CD4-positive, CD25-positive, alpha-beta regulatory T cell (primary cell): ENCODE data around the gene SLC25A47. TPM values are rescaled to one million over a fixed set of nuclear protein-coding genes. Genes with fewer than 3 reads are reported as not detected.

Source experiments
- ATAC-seq, 2 donors: fragments of 150-1000 bp; cut with Tn5 transposase; one replicate each; pipeline ENCODE4 v1.10.0; 2021; ENCODE audit warnings: low read depth in 2 of 2, moderate number of reproducible peaks in 2 of 2, moderate library complexity in 1 of 2
- DNase-seq, 3 donors: peaks; one replicate each; pipeline versions ENCODE4 v3.0.0 to v3.0.0-alpha.2; 2012 to 2022; ENCODE audit warnings: mixed read lengths in 1 of 3
- H3K27ac ChIP-seq: one replicate; pipeline ENCODE4 v1.7.0; 2013; ENCODE audit warnings: mild to moderate bottlenecking, low read length; ENCODE audit not compliant: insufficient read depth, poor library complexity, severe bottlenecking
- H3K27me3 ChIP-seq: one replicate; pipeline ENCODE4 v1.7.0; 2013; ENCODE audit warnings: low read length; ENCODE audit not compliant: control insufficient read depth, insufficient read depth
- H3K36me3 ChIP-seq: one replicate; pipeline ENCODE4 v1.7.0; 2013; ENCODE audit warnings: mild to moderate bottlenecking, low read length, moderate library complexity; ENCODE audit not compliant: control insufficient read depth, insufficient read depth
- H3K4me1 ChIP-seq: 2 replicates; pipeline ENCODE4 v1.7.0; 2013; ENCODE audit warnings: mild to moderate bottlenecking, low read length; ENCODE audit not compliant: insufficient read depth, control insufficient read depth, poor library complexity, severe bottlenecking
- H3K4me3 ChIP-seq: one replicate; pipeline ENCODE4 v1.7.0; 2013; ENCODE audit warnings: low read depth, mild to moderate bottlenecking, low read length, moderate library complexity
- H3K9me3 ChIP-seq, 2 experiments: 1 replicate in 1 of 2; 2 replicates in 1 of 2; pipeline ENCODE4 v1.7.0; 2013; ENCODE audit warnings: low read length in 2 of 2, mild to moderate bottlenecking in 1 of 2, moderate library complexity in 1 of 2; ENCODE audit not compliant: control insufficient read depth in 2 of 2
- H3K27ac Mint-ChIP-seq, 3 donors: one replicate each; pipeline ENCODE4 v1.8.0; 2020 to 2022; ENCODE audit warnings: mild to moderate bottlenecking in 3 of 3, mixed read lengths in 3 of 3, moderate library complexity in 2 of 3
- H3K27me3 Mint-ChIP-seq: one replicate; pipeline ENCODE4 v1.8.0; 2022; ENCODE audit warnings: mild to moderate bottlenecking, mixed read lengths
- H3K36me3 Mint-ChIP-seq: one replicate; pipeline ENCODE4 v1.8.0; 2020; ENCODE audit warnings: mixed read lengths
- H3K4me1 Mint-ChIP-seq, 4 donors: one replicate each; pipeline ENCODE4 v1.8.0; 2020 to 2022; ENCODE audit warnings: mixed read lengths in 4 of 4, mild to moderate bottlenecking in 1 of 4
- H3K4me3 Mint-ChIP-seq, 4 donors: one replicate each; pipeline ENCODE4 v1.8.0; 2020 to 2022; ENCODE audit warnings: mild to moderate bottlenecking in 4 of 4, mixed read lengths in 4 of 4, moderate library complexity in 3 of 4
- H3K9me3 Mint-ChIP-seq, 7 donors: one replicate each; pipeline ENCODE4 v1.8.0; 2020 to 2022; ENCODE audit warnings: mixed read lengths in 7 of 7, mild to moderate bottlenecking in 3 of 7, moderate library complexity in 2 of 7
- polyA plus RNA-seq, 4 donors: library from polyadenylated mRNA; unstranded; fragments of 300-500 nt; fragmentation: Illumina TruSeq; gene quantifications; one replicate each; pipeline ENCODE4 v1.2.3, GENCODE V29; 2021
- total RNA-seq: library from RNA; stranded (reverse); gene quantifications from one replicate; pipeline ENCODE4 v1.2.3, GENCODE V29; 2022

SLC25A47 gene
- total and polyA plus RNA-seq, 5 donors from 2014 or later, result not detected

DNA sequence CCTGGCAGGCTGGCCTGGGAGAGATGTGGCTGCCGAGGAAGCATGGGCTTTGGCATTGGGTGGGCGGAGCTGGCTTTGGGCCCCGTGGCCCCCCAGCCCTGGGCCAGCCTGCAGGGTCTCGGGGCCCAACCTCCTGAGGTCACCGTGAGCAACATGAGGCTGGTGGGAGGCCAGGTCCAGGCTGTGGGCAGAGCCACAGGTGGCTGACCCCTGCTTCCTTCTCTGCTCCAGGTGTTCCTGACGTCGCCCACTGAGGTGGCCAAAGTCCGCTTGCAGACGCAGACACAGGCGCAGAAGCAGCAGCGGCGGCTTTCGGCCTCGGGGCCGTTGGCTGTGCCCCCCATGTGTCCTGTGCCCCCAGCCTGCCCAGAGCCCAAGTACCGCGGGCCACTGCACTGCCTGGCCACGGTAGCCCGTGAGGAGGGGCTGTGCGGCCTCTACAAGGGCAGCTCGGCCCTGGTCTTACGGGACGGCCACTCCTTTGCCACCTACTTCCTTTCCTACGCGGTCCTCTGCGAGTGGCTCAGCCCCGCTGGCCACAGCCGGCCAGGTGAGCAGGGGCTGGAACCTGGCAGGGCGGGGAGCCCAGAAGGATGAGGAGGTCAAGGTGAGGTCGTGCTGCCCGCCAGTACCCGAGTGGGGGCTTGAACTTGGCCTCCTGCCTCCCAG is 5.5 kb downstream of the SLC25A47 start:
- Mint-ChIP-seq H3K4me1 (peaks cover 0 to 4% (median 0%) of the 10 kb centered on the region in 4 donors), H3K27ac (no peak overlapping the region), H3K9me3 (no peaks in the 10 kb centered on the region), H3K27me3 (no peaks in the 10 kb centered on the region), H3K36me3 (no peaks in the 10 kb centered on the region), H3K4me3 (no peak overlapping the region)
- ATAC-seq (no peak), DNase-seq (no peak)
- no peak overlapping the region for H3K27ac ChIP-seq
- no peaks in the 10 kb centered on the region for H3K9me3 ChIP-seq
- H3K4me1 ChIP-seq, result no peaks in the 10 kb centered on the region
- H3K36me3 ChIP-seq, result no peaks in the 10 kb centered on the region
- H3K27me3 ChIP-seq, result no peaks in the 10 kb centered on the region
- no peak overlapping the region for H3K4me3 ChIP-seq

DNA sequence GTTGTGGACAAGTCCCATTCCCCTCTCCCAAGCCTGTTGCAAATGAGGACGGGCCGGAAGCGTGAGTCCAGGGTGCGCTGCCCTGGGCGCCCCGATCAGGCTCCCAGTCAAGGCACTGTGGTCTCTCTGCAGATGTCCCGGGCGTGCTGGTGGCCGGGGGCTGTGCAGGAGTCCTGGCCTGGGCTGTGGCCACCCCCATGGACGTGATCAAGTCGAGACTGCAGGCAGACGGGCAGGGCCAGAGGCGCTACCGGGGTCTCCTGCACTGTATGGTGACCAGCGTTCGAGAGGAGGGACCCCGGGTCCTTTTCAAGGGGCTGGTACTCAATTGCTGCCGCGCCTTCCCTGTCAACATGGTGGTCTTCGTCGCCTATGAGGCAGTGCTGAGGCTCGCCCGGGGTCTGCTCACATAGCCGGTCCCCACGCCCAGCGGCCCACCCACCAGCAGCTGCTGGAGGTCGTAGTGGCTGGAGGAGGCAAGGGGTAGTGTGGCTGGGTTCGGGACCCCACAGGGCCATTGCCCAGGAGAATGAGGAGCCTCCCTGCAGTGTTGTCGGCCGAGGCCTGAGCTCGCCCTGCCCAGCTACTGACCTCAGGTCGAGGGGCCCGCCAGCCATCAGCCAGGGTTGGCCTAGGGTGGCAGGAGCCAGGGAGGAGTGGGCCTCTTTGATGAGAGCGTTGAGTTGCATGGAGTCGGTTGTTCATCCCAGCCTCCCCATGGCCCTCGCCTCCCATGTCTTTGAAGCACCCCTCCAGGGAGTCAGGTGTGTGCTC is 6.3 kb downstream of the SLC25A47 start:
- no peaks in the 10 kb centered on the region for H3K4me1 ChIP-seq
- H3K4me3 ChIP-seq, result no peak overlapping the region
- no peaks in the 10 kb centered on the region for H3K27me3 Mint-ChIP-seq
- no peak overlapping the region for H3K4me3 Mint-ChIP-seq
- peaks cover 0 to 4% (median 0%) of the 10 kb centered on the region in 4 donors for H3K4me1 Mint-ChIP-seq
- no peak for ATAC-seq
- H3K9me3 Mint-ChIP-seq, result no peaks in the 10 kb centered on the region
- H3K27ac ChIP-seq, result no peak overlapping the region
- H3K9me3 ChIP-seq, result no peaks in the 10 kb centered on the region
- DNase-seq, result no peak
- H3K36me3 ChIP-seq, result peaks cover 2% of the 10 kb centered on the region
- no peak overlapping the region for H3K27ac Mint-ChIP-seq
- H3K27me3 ChIP-seq, result no peaks in the 10 kb centered on the region
- peaks cover 1% of the 10 kb centered on the region for H3K36me3 Mint-ChIP-seq

DNA sequence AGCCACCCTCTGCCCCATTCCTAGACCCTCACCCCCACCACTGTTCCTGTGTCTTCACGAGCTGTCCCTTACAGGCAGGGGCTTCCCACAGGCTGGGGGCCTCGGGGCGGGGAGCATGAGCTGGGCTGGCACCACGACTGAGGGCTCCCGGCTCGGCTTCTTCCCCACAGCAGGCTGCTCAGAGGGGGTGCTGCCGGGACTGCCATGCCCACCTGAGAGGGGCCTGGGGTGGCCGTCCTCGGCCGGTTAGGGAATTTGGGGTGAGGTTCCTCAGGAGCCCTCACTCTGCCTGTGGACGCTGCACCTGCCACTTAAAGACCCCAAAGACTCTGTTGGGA is 6.8 kb downstream of the SLC25A47 start:
- no peak overlapping the region for H3K4me3 Mint-ChIP-seq
- no peak for ATAC-seq
- H3K4me1 Mint-ChIP-seq, result peaks cover 0 to 4% (median 0%) of the 10 kb centered on the region in 4 donors
- H3K9me3 ChIP-seq, result no peaks in the 10 kb centered on the region
- no peak overlapping the region for H3K27ac Mint-ChIP-seq
- H3K27ac ChIP-seq, result no peak overlapping the region
- H3K4me3 ChIP-seq, result no peak overlapping the region
- DNase-seq, result no peak
- no peaks in the 10 kb centered on the region for H3K27me3 ChIP-seq
- H3K27me3 Mint-ChIP-seq, result no peaks in the 10 kb centered on the region
- H3K9me3 Mint-ChIP-seq, result no peaks in the 10 kb centered on the region
- peaks cover 7% of the 10 kb centered on the region for H3K36me3 Mint-ChIP-seq
- H3K4me1 ChIP-seq, result no peaks in the 10 kb centered on the region
- peaks cover 2% of the 10 kb centered on the region for H3K36me3 ChIP-seq

DNA sequence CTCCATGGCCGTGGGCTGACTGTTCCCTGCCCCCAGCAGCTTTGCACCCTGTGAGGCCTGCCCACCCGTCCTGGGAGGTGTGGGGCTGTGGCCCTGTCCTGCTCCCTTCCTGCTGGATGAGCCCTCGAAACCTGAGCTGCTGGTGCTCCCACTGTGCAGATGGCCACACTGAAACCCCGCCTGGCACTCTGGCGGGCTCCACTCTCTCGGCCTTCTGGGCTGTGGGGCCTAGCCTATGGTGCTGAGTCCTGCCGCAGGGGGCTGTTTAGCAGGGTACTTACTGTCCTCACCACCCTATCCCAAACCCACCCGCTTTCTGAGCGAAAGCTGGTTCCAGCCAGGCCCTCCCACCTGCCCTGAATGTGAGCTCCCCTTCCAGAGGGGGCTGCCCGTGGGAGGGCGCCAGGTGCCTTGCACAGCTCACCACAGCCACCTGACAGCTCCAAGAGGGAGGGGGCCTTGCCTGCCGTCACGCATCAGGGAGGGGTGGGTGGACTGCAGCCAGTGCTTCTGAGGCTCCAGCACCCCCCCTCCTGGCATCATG is 7.3 kb downstream of the SLC25A47 start:
- Histone ChIP-seq H3K4me3 (no peak overlapping the region), H3K27ac (no peak overlapping the region), H3K36me3 (peaks cover 2% of the 10 kb centered on the region), H3K9me3 (no peaks in the 10 kb centered on the region), H3K27me3 (no peaks in the 10 kb centered on the region), H3K4me1 (no peaks in the 10 kb centered on the region)
- Mint-ChIP-seq H3K4me3 (no peak overlapping the region), H3K27me3 (no peaks in the 10 kb centered on the region), H3K4me1 (peaks cover 0 to 4% (median 0%) of the 10 kb centered on the region in 4 donors), H3K9me3 (no peaks in the 10 kb centered on the region), H3K27ac (no peak overlapping the region), H3K36me3 (peaks cover 7% of the 10 kb centered on the region)
- no peak for ATAC-seq
- no peak for DNase-seq

DNA sequence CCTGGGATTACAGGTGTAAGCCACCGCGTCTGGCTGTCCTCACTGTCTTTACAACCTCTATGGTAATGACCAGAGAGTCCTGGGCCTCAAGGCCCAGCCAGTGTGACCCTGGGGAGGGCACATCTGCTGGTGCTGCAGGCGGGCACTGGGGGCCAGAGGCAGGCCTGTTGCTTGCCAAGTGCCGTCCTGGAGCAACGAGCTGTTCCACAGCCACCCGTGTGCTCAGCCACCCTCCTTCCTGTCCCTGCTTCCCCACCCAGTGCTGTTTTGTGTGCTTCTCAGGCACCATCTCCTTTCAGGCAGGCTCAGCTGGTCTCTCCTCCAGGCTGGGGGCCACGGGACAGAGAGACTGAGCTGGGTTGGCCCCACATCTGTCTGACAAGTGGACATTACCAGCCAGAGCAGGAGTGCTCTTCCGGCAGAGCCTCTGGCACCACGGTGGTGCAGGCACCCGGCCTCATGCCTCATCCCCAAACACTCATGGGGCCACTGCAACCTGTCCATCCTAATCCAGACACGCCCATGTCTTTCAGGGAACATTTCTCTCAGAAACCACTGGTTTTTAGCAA is 9.0 kb downstream of the SLC25A47 start:
- H3K27me3 Mint-ChIP-seq, result no peaks in the 10 kb centered on the region
- H3K36me3 ChIP-seq, result peaks cover 7% of the 10 kb centered on the region
- no peak for DNase-seq
- H3K4me3 ChIP-seq, result no peak overlapping the region
- H3K27ac ChIP-seq, result no peak overlapping the region
- ATAC-seq, result no peak
- no peak overlapping the region for H3K27ac Mint-ChIP-seq
- no peaks in the 10 kb centered on the region for H3K9me3 Mint-ChIP-seq
- peaks cover 0 to 9% (median 1%) of the 10 kb centered on the region in 4 donors for H3K4me1 Mint-ChIP-seq
- H3K9me3 ChIP-seq, result no peaks in the 10 kb centered on the region
- no peaks in the 10 kb centered on the region for H3K27me3 ChIP-seq
- H3K4me3 Mint-ChIP-seq, result no peak overlapping the region
- no peaks in the 10 kb centered on the region for H3K4me1 ChIP-seq
- peaks cover 14% of the 10 kb centered on the region for H3K36me3 Mint-ChIP-seq

DNA sequence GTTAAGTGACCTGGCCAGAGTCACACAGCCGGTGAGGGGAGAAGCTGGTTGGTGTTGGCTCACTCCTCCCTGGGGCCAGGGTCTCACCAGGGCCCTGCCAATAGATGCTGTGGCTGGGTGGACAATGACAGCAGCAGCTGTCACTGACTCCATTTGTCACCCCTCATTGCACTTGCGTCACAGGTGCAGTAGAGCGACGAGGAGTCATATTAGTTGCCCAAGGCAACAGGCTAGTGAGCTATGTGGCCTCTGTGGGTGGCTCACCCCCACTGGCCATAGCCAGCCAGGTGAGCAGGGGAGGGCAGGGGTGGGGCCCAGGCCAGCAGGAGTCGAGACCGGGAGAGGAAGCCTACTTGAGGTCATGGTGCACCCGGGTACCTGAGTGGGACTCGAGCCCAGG is 9.7 kb downstream of the SLC25A47 start:
- Mint-ChIP-seq H3K9me3 (no peaks in the 10 kb centered on the region), H3K27ac (no peak overlapping the region), H3K36me3 (peaks cover 18% of the 10 kb centered on the region), H3K4me1 (peaks cover 0 to 9% (median 2%) of the 10 kb centered on the region in 4 donors), H3K27me3 (no peaks in the 10 kb centered on the region), H3K4me3 (no peak overlapping the region)
- Histone ChIP-seq H3K36me3 (peaks cover 8% of the 10 kb centered on the region), H3K27me3 (no peaks in the 10 kb centered on the region), H3K4me1 (no peaks in the 10 kb centered on the region), H3K27ac (no peak overlapping the region), H3K9me3 (no peaks in the 10 kb centered on the region), H3K4me3 (no peak overlapping the region)
- ATAC-seq (no peak), DNase-seq (no peak)

DNA sequence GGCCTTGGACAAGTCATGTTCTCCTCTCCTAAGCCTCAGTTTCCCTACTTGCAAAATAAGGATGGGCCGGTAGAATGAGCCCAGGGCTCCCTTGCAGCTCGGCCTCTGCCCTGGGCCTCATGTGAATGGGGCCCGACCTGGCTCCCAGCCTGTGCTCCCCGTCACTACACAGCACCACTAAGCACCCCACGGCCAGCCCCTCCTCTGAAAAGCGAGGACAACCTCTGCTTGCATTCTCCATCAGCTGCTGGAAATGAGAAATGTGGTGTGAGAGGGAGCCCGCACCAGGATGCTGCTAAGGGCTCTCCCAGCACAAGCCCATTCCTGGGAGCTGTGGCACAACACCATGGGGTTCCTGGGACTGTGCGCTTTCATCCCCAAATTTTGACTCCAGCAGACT is 10.2 kb downstream of the SLC25A47 start:
- no peaks in the 10 kb centered on the region for H3K9me3 Mint-ChIP-seq
- no peaks in the 10 kb centered on the region for H3K4me1 ChIP-seq
- peak overlapping the region in 1 of 3 donors; percentile 77 for H3K27ac Mint-ChIP-seq
- no peaks in the 10 kb centered on the region for H3K27me3 ChIP-seq
- H3K36me3 Mint-ChIP-seq, result peaks cover 18% of the 10 kb centered on the region
- H3K4me1 Mint-ChIP-seq, result peaks cover 0 to 9% (median 2%) of the 10 kb centered on the region in 4 donors
- no peaks in the 10 kb centered on the region for H3K27me3 Mint-ChIP-seq
- H3K36me3 ChIP-seq, result peaks cover 8% of the 10 kb centered on the region
- H3K9me3 ChIP-seq, result no peaks in the 10 kb centered on the region
- ATAC-seq (no peak), DNase-seq (no peak)
- H3K4me3 Mint-ChIP-seq, result no peak overlapping the region
- H3K27ac ChIP-seq, result no peak overlapping the region
- H3K4me3 ChIP-seq, result no peak overlapping the region
